Chondrocyte (in vitro differentiated cells): ENCODE data around the gene OAS1. TPM values are rescaled to one million over a fixed set of nuclear protein-coding genes. Genes with fewer than 3 reads are reported as not detected.

Experiments used
- DNase-seq: peaks from one replicate; pipeline ENCODE4 v3.0.0; 2021; ENCODE audit warnings: mixed read lengths, low spot score
- H3K27ac Mint-ChIP-seq: one replicate; pipeline ENCODE4 v1.8.0; 2021; ENCODE audit warnings: mild to moderate bottlenecking, moderate library complexity, mixed read lengths; ENCODE audit not compliant: unreplicated experiment
- H3K27me3 Mint-ChIP-seq: 2 replicates; pipeline ENCODE4 v1.8.0; 2021; ENCODE audit warnings: low read depth, mixed read lengths
- H3K36me3 Mint-ChIP-seq: 2 replicates; pipeline ENCODE4 v1.8.0; 2021; ENCODE audit warnings: low read depth, mixed read lengths
- H3K4me1 Mint-ChIP-seq: 2 replicates; pipeline ENCODE4 v1.8.0; 2021; ENCODE audit warnings: low read depth, mild to moderate bottlenecking, mixed read lengths
- H3K4me3 Mint-ChIP-seq: one replicate; pipeline ENCODE4 v1.8.0; 2021; ENCODE audit warnings: mild to moderate bottlenecking, moderate library complexity, mixed read lengths; ENCODE audit not compliant: unreplicated experiment
- H3K9me3 Mint-ChIP-seq: 2 replicates; pipeline ENCODE4 v1.8.0; 2021; ENCODE audit warnings: low read depth, mixed read lengths
- total RNA-seq: library from RNA; stranded (reverse); gene quantifications from 3 replicates; pipeline ENCODE4 v1.2.1, GENCODE V29; 2021
- TF ChIP-seq, protein P1 (sequence below): fragments of 200-600 bp; sonication (generic); IDR thresholded peaks from 2 replicates; pipeline ENCODE4 v1.5.0; 2021; ENCODE audit warnings: antibody characterized with exemption, mild to moderate bottlenecking, moderate library complexity

OAS1 gene
- total RNA-seq, 1 donor from 2014 or later = not detected

DNA sequence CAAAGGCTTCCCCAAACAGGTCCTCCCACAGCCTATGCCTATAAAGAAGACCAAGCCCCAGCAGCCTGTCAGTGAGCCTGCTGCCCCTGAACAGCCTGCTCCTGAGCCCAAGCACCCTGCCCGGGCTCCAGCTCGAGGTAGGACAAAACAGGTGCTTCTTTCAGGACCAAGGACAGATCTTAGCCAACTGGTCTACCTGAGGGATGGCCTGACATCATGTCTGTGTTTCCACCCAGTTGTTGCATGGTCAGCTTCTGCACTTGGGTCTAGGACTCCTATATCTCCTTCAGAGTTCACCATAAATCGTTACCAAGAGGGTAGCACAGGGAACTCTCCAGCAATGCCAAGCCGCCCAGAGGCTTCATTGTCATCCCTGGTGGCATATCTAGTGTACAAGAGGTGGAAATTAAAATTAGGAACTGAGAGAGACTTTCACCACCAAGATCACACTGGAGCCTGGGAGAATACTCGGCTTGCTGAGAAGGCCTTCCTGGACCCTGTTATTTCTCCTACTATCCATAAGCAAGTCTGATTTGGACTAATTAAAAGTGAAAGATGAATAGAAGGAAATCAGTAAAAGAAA, 38.2 kb upstream of the OAS1 start:
- TF ChIP-seq, protein P1, sequence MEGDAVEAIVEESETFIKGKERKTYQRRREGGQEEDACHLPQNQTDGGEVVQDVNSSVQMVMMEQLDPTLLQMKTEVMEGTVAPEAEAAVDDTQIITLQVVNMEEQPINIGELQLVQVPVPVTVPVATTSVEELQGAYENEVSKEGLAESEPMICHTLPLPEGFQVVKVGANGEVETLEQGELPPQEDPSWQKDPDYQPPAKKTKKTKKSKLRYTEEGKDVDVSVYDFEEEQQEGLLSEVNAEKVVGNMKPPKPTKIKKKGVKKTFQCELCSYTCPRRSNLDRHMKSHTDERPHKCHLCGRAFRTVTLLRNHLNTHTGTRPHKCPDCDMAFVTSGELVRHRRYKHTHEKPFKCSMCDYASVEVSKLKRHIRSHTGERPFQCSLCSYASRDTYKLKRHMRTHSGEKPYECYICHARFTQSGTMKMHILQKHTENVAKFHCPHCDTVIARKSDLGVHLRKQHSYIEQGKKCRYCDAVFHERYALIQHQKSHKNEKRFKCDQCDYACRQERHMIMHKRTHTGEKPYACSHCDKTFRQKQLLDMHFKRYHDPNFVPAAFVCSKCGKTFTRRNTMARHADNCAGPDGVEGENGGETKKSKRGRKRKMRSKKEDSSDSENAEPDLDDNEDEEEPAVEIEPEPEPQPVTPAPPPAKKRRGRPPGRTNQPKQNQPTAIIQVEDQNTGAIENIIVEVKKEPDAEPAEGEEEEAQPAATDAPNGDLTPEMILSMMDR = no peak
- DNase-seq = no peak
- no peak overlapping the region for H3K27ac Mint-ChIP-seq
- no peaks in the 10 kb centered on the region for H3K9me3 Mint-ChIP-seq
- H3K4me1 Mint-ChIP-seq = no peaks in the 10 kb centered on the region
- H3K36me3 Mint-ChIP-seq = no peaks in the 10 kb centered on the region
- no peak overlapping the region for H3K4me3 Mint-ChIP-seq
- H3K27me3 Mint-ChIP-seq = peaks cover 30% of the 10 kb centered on the region

DNA sequence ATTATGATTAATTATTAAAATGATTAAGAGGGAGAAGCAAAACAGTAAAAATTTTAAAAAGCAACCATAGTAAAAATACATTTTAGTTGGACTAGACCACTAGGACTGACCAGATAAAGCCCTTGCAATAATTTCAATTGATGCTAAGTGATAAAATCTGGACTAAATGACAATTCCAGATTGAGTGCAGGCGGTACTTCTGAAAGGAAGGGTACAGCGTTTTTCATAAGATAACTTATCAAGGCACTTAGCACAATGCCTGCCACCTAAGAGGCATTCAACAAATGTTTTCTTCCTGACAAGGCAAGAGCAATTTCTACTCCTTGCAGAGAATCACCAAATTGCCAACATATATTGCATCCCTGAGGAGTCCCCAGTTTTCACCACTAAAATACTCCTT, 37.7 kb upstream of the OAS1 start:
- no peak overlapping the region for H3K27ac Mint-ChIP-seq
- no peaks in the 10 kb centered on the region for H3K9me3 Mint-ChIP-seq
- H3K27me3 Mint-ChIP-seq = peaks cover 30% of the 10 kb centered on the region
- DNase-seq = no peak
- H3K36me3 Mint-ChIP-seq = no peaks in the 10 kb centered on the region
- H3K4me3 Mint-ChIP-seq = no peak overlapping the region
- TF ChIP-seq, protein P1 = no peak
- H3K4me1 Mint-ChIP-seq = no peaks in the 10 kb centered on the region

DNA sequence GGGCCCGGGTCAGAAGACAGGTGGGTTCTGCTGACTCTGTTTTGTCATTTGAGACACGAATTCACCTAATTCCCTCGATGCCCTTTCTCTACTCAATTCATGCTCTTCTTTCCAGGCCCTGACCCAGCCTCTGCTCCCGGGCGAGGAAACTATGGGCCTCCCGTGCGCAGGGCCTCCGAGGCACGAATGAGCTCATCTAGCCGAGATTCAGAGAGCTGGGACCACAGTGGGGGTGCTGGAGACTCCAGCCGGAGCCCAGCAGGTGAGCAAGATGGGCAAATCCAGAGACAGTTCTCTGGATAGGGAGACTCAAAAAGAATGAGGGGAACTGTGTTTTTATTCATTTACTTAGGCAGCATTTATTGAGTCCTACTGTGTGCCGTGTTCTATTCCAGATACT, 37.0 kb upstream of the OAS1 start:
- TF ChIP-seq, protein P1 = no peak
- Mint-ChIP-seq H3K9me3 (no peaks in the 10 kb centered on the region), H3K36me3 (no peaks in the 10 kb centered on the region), H3K4me3 (no peak overlapping the region), H3K27ac (no peak overlapping the region), H3K27me3 (peaks cover 28% of the 10 kb centered on the region), H3K4me1 (no peaks in the 10 kb centered on the region)
- DNase-seq = no peak

GRCh38 chr12:112870267-112870980, 36.3 kb upstream of the OAS1 start:
- H3K4me3 Mint-ChIP-seq = no peak overlapping the region

DNA sequence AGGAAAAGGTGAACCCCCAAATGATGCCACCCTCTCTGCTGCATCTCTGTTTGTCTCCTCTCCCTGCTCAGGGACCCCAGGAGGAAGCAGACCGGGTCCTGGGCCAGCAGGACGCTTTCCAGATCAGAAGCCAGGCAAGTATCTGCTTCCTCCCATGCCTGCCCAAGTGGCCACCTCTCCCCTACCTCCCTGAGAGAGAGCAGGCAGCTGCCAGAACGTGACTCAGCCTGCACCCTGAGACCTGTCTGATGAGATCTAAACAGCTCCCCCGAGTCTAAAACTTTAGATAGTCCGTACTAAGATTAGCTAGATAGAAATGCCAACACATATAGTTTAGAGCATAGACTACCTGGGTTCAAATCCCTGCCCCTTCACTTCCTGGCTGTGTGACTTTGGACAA, 31.2 kb upstream of the OAS1 start:
- DNase-seq = no peak
- H3K36me3 Mint-ChIP-seq = no peaks in the 10 kb centered on the region
- no peaks in the 10 kb centered on the region for H3K4me1 Mint-ChIP-seq
- no peaks in the 10 kb centered on the region for H3K9me3 Mint-ChIP-seq
- TF ChIP-seq, protein P1 = no peak
- H3K27me3 Mint-ChIP-seq = peaks cover 37% of the 10 kb centered on the region
- H3K4me3 Mint-ChIP-seq = no peak overlapping the region
- H3K27ac Mint-ChIP-seq = no peak overlapping the region

More at GRCh38 chr12:112870267-112870980, 36.3 kb upstream of the OAS1 start:
- no peaks in the 10 kb centered on the region for H3K4me1 Mint-ChIP-seq
- TF ChIP-seq, protein P1 = no peak
- DNase-seq = no peak
- no peaks in the 10 kb centered on the region for H3K36me3 Mint-ChIP-seq
- H3K27ac Mint-ChIP-seq = no peak overlapping the region
- peaks cover 28% of the 10 kb centered on the region for H3K27me3 Mint-ChIP-seq
- no peaks in the 10 kb centered on the region for H3K9me3 Mint-ChIP-seq
